GM19455 (cell line): ENCODE results near the gene EXOC3.
"Not testable (repeated sequence)": the region's sequence is repeated elsewhere in the genome, so short reads cannot be mapped to it uniquely, and the experiment has no call there.

Experiments used
- ATAC-seq: cut with Tn5 transposase; IDR thresholded peaks from one replicate; pipeline ENCODE4 v1.9.1; 2021; ENCODE audit not compliant: unreplicated experiment

EXOC3 gene

GRCh38 chr5:484556-484955, 41.6 kb downstream of the EXOC3 start:
- ATAC-seq, result no peak

GRCh38 chr5:485113-485945, 42.4 kb downstream of the EXOC3 start:
- no peak for ATAC-seq

DNA sequence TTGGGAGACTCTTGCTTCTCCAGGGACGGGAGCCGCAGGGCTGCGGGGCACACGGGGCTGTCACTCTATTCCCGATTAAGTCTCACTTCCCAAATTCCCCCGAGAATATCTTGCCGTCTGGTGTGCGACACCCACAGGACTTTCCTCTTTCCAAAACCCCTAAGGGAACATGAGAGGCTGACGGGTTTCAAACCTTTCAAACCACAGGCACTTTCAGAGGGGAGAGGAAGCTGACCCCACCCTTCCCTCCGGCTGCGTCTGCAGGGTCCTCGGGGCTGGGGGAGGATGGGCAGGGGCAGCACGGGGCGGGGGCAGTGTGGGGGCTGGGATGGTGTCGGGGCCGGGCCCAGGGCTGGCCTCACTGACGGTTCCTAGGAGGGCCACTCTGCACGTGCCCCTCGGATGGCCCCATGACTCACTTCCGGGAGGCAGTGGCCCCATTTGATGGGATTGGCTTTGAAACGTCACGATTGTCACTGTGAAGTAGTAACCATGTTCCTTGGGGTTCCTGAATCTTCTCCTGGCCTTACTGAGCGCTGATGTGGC, 43.0 kb downstream of the EXOC3 start:
- ATAC-seq, result no peak

DNA sequence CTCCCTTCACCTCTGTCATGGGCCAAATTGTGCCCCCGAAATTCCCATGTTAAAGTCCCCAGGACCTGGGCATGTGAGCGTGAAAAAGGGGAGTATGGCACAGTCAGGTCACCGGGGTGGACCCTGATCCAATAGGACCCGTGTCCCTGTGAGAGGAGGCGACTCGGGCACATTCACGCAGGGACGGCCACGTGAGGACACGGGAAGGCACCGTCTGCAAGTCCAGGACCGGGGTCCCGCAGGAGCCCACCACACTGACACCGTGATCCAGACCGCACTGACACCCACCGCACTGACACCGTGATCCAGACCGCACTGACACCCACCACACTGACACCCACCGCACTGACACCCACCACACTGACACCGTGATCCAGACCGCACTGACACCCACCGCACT, 43.6 kb downstream of the EXOC3 start:
- not testable (repeated sequence) for ATAC-seq

DNA sequence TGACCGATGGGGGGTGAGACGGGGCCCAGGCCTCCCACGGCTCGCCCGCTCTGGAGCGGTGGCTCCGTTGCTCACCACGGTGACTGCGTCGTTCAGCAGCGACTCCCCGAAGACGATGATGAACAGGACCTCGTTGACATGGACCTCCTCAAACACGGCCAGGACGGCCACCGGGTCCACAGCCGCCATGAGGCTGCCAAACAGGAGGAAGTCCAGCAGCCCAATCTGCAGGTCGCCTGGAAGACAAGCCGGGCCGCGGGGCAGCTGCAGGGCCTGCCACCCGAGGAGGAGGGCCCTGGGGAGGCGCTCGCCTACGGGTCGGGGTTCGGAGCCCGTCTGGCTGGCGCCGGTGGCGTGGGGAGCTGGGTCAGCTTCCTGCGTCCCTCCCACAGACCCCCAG, 45.3 kb downstream of the EXOC3 start:
- no peak for ATAC-seq

GRCh38 chr5:488744-489688, 46.0 kb downstream of the EXOC3 start:
- no peak for ATAC-seq

GRCh38 chr5:489689-490080, 46.7 kb downstream of the EXOC3 start:
- no peak for ATAC-seq

GRCh38 chr5:490116-491106, 47.4 kb downstream of the EXOC3 start:
- ATAC-seq, result no peak

DNA sequence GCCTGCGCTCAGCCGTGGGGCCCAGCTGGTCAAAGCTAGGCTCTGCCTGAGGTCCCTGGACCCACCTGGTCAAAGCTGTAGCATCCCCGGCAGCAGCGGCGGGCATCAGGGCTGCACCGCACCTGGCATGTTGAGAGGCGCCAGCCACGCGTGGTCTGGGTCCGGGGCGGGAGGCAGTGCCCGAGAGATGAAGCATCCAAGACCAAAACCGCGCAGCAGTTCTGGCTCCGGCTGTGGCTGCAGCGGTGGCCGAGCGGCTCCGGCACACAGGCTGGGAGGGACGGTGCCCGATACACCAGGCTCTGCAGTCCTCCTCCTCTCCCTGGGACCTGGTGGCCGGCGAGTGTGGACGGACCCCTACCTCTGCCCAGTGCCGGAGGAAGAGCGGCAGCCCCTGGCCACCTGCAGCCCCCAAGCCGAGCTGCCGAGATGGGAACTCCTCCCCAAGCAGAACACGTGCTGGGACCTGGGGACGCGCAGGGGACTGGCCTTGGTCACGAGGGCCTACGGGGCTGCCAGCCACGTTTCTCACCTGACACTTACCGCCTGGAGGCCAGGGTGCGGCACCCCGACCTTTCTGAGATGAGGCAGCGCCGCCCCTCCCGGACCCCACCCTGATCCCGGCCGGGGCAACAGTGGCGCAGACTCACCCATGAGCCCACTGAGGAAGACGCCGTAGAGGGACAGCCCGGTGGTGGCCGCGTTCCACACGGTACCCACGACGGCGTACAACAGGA, 48.3 kb downstream of the EXOC3 start:
- no peak for ATAC-seq

- ATAC-seq, result no peak
These were observed 48.8 kb downstream of the EXOC3 start for GRCh38 chr5:491856-492155.

DNA sequence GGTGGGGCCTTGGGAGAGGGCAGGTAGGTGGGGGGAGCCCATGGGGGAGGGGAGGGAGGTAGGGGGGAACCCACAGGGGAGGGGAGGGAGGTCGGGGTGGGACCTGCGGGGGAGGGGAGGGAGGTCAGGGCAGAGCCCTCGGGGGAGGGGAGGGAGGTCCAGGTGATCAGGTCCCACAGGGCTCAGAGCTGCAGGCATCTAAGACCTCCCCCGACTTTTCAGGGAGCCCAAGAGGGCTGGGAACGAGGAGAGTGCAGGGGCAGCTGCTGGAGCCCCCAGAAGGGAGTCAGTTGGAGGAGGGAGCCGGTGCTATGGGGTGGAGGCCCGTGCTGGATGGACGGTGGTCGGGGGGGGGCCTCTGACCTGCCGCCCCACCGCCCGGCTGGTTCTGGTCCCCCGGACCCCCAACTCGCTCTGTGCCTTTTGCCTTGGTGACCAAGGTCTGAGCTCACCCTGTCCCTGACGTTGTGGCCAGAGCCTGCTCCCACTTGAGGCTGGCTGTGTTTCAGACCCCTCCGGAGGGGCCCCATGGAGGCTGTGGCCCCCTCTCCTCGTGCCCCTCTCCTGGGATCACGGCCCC, 49.4 kb downstream of the EXOC3 start:
- ATAC-seq, result no peak

GRCh38 chr5:493119-493701, 50.2 kb downstream of the EXOC3 start:
- no peak for ATAC-seq

DNA sequence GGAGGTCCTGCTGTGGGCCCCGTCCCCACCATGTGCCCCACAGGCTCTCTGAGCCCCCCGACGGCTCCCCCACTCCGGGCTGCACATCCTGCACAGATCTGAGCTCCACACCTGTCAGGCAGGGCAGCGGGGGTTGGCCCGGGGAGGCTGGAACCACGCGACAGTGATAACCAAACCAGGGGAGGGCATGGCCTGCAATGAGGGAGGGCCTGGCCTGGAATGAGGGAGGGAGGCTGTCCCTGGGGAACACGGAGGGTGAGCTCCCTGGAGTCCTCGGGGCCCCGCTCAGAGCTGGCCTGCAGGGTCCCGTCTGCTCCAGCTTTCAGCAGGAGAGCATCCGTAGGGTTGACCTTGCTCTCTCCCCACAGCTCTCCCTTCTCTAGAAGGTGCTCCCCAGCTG, 50.8 kb downstream of the EXOC3 start:
- no peak for ATAC-seq

- ATAC-seq, result no peak
These were observed 51.8 kb downstream of the EXOC3 start for GRCh38 chr5:494667-495255.

DNA sequence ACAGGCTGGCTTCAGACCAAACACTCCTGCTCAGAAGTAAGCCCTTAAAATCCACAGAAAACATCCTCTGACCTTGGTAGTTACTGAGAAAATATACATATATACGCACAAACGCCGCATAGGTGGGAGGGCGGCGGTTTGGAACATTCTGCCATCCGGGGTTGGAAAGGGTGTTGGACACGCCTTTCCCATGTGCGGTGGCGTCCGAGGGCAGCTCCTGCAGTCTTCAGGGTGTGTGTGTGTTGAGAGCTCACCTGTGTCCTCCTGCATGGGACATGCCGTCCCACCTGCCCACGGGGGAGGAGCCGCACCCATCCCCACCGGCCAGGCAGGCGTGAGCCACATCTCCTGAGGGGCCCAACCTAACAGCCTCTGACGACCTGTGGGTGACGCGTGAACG, 53.1 kb downstream of the EXOC3 start:
- no peak for ATAC-seq

GRCh38 chr5:497090-497700, 54.2 kb downstream of the EXOC3 start:
- ATAC-seq, result no peak

DNA sequence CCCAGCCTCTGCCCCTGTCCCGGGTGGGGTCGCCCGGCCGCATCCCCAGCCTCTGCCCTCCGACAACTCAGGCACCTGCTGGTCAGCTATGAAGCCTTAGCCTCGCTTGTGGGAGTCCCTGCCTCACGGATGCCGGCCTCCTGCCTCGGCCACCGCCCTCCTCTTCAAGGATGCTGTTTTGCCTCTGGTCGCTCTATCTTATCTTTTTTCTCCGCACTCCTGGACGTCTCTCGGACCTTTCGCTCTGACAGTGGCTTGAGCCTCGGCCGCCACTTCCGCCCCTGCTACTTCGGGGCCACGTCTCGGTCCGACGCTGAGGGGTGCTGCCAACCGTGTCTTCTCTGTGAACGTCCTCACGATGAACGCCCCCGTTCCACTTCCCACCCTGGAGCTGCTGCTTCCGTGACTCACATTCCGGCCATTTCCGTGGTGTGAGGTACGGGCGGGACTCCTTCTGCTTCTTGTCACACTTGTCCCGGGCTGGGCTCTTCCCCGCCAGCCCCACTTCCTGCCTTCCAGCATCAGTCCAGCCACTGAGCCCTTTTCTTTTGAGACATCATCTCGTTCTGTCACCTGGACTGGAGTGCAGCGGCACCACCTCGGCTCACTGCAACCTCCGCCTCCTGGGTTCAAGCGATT, 55.0 kb downstream of the EXOC3 start:
- ATAC-seq, result no peak
